HFFc6 (cell line): ENCODE results near the gene LCN10. TPM values are rescaled to one million over a fixed set of nuclear protein-coding genes. Genes with fewer than 3 reads are reported as not detected.

Experiments used
- DNase-seq: peaks from one replicate; pipeline ENCODE4 v3.0.0-alpha.2; 2018
- H3K27ac Mint-ChIP-seq: 2 replicates; pipeline ENCODE4 v1.8.0; 2020; ENCODE audit warnings: mild to moderate bottlenecking, mixed read lengths
- H3K27me3 Mint-ChIP-seq: 2 replicates; pipeline ENCODE4 v1.8.0; 2021; ENCODE audit warnings: mild to moderate bottlenecking, moderate library complexity, mixed read lengths; ENCODE audit not compliant: insufficient read depth
- H3K36me3 Mint-ChIP-seq: 2 replicates; pipeline ENCODE4 v1.8.0; 2021; ENCODE audit warnings: low read depth, mixed read lengths
- H3K4me1 Mint-ChIP-seq: 2 replicates; pipeline ENCODE4 v1.8.0; 2020; ENCODE audit warnings: low read depth, mixed read lengths
- H3K4me3 Mint-ChIP-seq: 2 replicates; pipeline ENCODE4 v1.8.0; 2020; ENCODE audit warnings: mild to moderate bottlenecking, moderate library complexity, mixed read lengths
- H3K9me3 Mint-ChIP-seq: 2 replicates; pipeline ENCODE4 v1.8.0; 2020; ENCODE audit warnings: mild to moderate bottlenecking, mixed read lengths
- CTCF ChIP-seq: fragments of 200-600 bp; sonication (generic); IDR thresholded peaks from 2 replicates; pipeline ENCODE4 v1.5.0; 2021; ENCODE audit warnings: antibody characterized with exemption, mild to moderate bottlenecking
- total RNA-seq, 6 experiments: library from RNA; stranded (reverse); fragmentation: NEBNext Ultra II Directional; extraction: Animal tissue kit (Norgen Biotek cat#: 25700); gene quantifications; 2 replicates in 1 of 6; 3 replicates in 5 of 6; pipeline ENCODE4 v1.2.3, GENCODE V29; 2021

The LCN10 gene
- total RNA-seq, 6 experiments from 2014 or later, result not detected

- Mint-ChIP-seq H3K27me3 (peaks cover 16% of the 10 kb centered on the region; the same call in 1 of the 2 replicates), H3K27ac (no peak overlapping the region), H3K36me3 (no peaks in the 10 kb centered on the region), H3K4me1 (peaks cover 2% of the 10 kb centered on the region; the same call in 1 of the 2 replicates), H3K4me3 (no peak overlapping the region), H3K9me3 (no peaks in the 10 kb centered on the region)
- no peak for DNase-seq
- no peak for TF ChIP-seq CTCF
These were observed 7.8 kb downstream of the LCN10 start for GRCh38 chr9:136734837-136735496.

DNA sequence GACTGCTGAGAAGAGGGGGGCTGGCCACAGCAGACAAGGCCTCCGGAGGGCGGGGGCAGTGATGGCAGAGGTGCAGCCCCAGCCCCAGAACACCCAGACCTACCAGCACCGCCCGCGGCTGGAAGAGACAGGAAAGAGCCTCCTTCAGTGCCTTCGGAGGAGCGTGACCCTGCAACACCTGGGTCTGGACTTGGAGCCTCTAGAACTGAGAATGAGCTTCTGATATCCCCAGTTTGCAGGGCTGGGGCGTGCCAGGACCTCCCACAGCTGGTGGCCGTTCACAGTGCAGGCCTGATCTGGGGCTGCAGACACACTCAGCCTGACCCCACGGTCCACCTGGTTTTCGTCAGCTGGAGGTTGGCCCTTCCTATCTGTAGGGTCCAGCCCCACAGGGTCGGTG, 9.1 kb downstream of the LCN10 start:
- Mint-ChIP-seq H3K27ac (no peak overlapping the region), H3K36me3 (no peaks in the 10 kb centered on the region), H3K4me3 (no peak overlapping the region), H3K4me1 (peaks cover 9% of the 10 kb centered on the region; the same call in 1 of the 2 replicates), H3K27me3 (peaks cover 8% of the 10 kb centered on the region; the same call in 1 of the 2 replicates), H3K9me3 (no peaks in the 10 kb centered on the region)
- DNase-seq, result no peak
- TF ChIP-seq CTCF, result no peak

DNA sequence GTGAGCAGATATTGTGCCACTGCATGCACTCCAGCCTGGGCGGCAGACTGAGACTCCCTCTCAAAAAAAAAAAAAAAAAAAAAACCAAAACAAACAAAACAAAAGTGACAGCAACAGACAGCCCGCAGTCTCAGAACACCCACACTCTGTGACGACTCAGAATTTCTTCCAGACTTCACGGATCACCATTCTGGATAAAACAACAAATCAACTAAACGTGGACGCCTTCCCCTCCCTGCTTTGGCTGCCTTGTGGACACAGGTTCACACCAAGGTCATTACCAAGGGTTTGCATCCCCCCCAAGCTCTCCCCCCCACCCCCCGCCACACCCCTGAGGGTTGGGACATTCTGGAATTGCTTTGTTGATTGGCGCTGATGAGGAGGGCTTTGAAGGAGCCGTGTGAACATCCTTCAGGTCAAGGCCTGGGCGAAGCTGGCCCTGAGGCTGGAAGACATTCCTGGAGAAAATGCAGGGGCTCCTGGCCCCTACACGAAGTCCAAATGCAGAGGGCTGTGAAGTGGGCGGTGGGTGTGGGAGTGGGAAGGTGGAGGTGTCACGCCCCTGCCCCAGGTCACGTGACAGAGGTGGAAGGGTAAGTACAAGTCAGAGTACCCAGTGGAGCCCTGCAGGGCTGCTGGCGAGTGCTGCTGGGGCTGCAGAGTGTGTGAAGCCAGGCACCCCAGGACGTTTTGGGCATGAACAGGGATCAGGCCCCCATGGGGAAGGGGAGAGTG, 10.1 kb downstream of the LCN10 start:
- Mint-ChIP-seq H3K4me1 (peaks cover 9% of the 10 kb centered on the region; the same call in 1 of the 2 replicates), H3K36me3 (0 out of 2 replicates have a peak, but pooled peaks cover under 1% of the 10 kb centered on the region), H3K27ac (no peak overlapping the region), H3K4me3 (no peak overlapping the region), H3K27me3 (peaks cover 8% of the 10 kb centered on the region), H3K9me3 (peaks cover 1% of the 10 kb centered on the region; the same call in 1 of the 2 replicates)
- no peak for DNase-seq
- TF ChIP-seq CTCF, result no peak

DNA sequence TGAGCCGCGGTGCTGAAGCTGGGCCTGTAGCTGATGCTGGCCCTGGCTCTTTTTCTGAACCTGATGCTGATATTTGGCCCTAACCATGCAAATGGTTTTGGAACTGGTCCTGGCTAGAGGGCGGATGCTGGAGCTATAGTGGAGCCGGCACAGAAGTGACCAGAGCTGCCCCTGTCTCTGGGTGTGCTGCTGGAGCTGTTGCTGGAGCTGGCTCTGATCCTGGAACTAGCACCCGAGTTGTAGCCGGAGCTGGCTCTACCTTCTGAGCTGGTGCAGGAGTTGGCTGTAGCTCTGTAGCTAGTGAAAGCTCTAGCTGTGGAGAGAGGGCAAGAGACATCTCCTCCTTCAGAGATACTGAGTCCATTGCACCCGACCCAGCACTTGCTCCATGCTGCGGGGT, 12.8 kb downstream of the LCN10 start:
- TF ChIP-seq CTCF, result no peak
- Mint-ChIP-seq H3K4me1 (peaks cover 25% of the 10 kb centered on the region), H3K4me3 (peak overlapping the region; percentile 11; the same call in 1 of the 2 replicates), H3K9me3 (peaks cover 5% of the 10 kb centered on the region; the same call in 1 of the 2 replicates), H3K36me3 (peaks cover 15% of the 10 kb centered on the region), H3K27me3 (peaks cover 12% of the 10 kb centered on the region), H3K27ac (no peak overlapping the region)
- no peak for DNase-seq

GRCh38 chr9:136729144-136729543, 13.6 kb downstream of the LCN10 start:
- no peak for TF ChIP-seq CTCF
- Mint-ChIP-seq H3K4me3 (peak overlapping the region; percentile 74), H3K4me1 (peaks cover 30% of the 10 kb centered on the region), H3K36me3 (peaks cover 21% of the 10 kb centered on the region), H3K9me3 (peaks cover 5% of the 10 kb centered on the region; the same call in 1 of the 2 replicates), H3K27ac (no peak overlapping the region), H3K27me3 (peaks cover 12% of the 10 kb centered on the region)
- DNase-seq, result no peak
